Kidney (tissue), 14 donors: ENCODE results near the gene CCDC27. TPM values are rescaled to one million over a fixed set of nuclear protein-coding genes. Genes with fewer than 3 reads are reported as not detected.

Experiments used
- DNase-seq, 5 donors: peaks; one replicate each; pipeline ENCODE4 v3.0.0-alpha.2; 2013 to 2020
- FAIRE-seq: peaks from 2 replicates; lab custom pipeline; 2012; peaks lifted over from hg19 to GRCh38; lab: Jason Lieb, UNC
- H3K27ac ChIP-seq, 2 donors: one replicate each; pipeline ENCODE4 v1.7.0; 2013; ENCODE audit warnings: low read depth in 2 of 2, low read length in 2 of 2, inconsistent platforms in 1 of 2
- H3K27me3 ChIP-seq: one replicate; pipeline ENCODE4 v1.7.1; 2013; ENCODE audit warnings: low read length, inconsistent platforms; ENCODE audit not compliant: control insufficient read depth, insufficient read depth
- H3K36me3 ChIP-seq, 3 donors: one replicate each; pipeline versions ENCODE4 v1.7.0 to v1.7.1; 2013; ENCODE audit warnings: low read length in 3 of 3, control low read depth in 1 of 3, inconsistent platforms in 1 of 3; ENCODE audit not compliant: insufficient read depth in 3 of 3, control insufficient read depth in 2 of 3
- H3K4me1 ChIP-seq, 3 donors: one replicate each; pipeline versions ENCODE4 v1.7.0 to v1.7.1; 2013; ENCODE audit warnings: low read length in 3 of 3, inconsistent platforms in 1 of 3, low read depth in 1 of 3; ENCODE audit not compliant: control insufficient read depth in 2 of 3, insufficient read depth in 2 of 3
- H3K4me3 ChIP-seq, 3 donors: one replicate each; pipeline versions ENCODE4 v1.7.0 to v1.8.1; 2013; ENCODE audit warnings: low read length in 3 of 3, control low read depth in 1 of 3, inconsistent platforms in 1 of 3
- H3K9ac ChIP-seq, 3 donors: one replicate each; pipeline versions ENCODE4 v1.7.0 to v1.7.1; 2013; ENCODE audit warnings: low read length in 3 of 3, control low read depth in 1 of 3, inconsistent platforms in 1 of 3
- H3K9me3 ChIP-seq, 3 donors: one replicate each; pipeline versions ENCODE4 v1.7.0 to v1.7.1; 2013; ENCODE audit warnings: low read length in 3 of 3, control low read depth in 1 of 3, inconsistent platforms in 1 of 3; ENCODE audit not compliant: control insufficient read depth in 2 of 3, insufficient read depth in 1 of 3
- intact Hi-C: fragments of 100-400 bp; cut with DNase I; formaldehyde crosslinking; loops from one replicate; pipeline ENCODE4 v1.11.1; 2022
- polyA plus RNA-seq: library from polyadenylated mRNA; stranded (reverse); fragments of 350-450 nt; fragmentation: Illumina TruSeq; extraction: RNeasy Lipid Tissue Mini Kit (QIAGEN cat#74804); gene quantifications from one replicate; pipeline ENCODE4 v1.2.3, GENCODE V29; 2014; ENCODE audit warnings: low read depth, low replicate concordance; ENCODE audit not compliant: insufficient read depth
- total RNA-seq: library from RNA; stranded (reverse); fragmentation: NEBNext Ultra II Directional; extraction: Animal tissue kit (Norgen Biotek cat#: 25700); gene quantifications from one replicate; pipeline ENCODE4 v1.2.1, GENCODE V29; 2021
- TF ChIP-seq, protein P1 (sequence below): IDR thresholded peaks from 3 replicates; pipeline ENCODE4 v1.5.1; 2012; ENCODE audit warnings: mild to moderate bottlenecking, moderate library complexity, borderline replicate concordance; ENCODE audit not compliant: insufficient read depth; ENCODE audit errors: extremely low read depth
- donor health status: control.
- donor health status: control.
- donor health status: control.
- donor health status: control.
- donor health status: control.
- donor health status: DM: yes; HTN: yes; CAD: no.
- donor health status: Normal renal cell carcinoma (clear cell type).

Gene CCDC27
- total and polyA plus RNA-seq, 2 donors from 2014 or later: not detected

DNA sequence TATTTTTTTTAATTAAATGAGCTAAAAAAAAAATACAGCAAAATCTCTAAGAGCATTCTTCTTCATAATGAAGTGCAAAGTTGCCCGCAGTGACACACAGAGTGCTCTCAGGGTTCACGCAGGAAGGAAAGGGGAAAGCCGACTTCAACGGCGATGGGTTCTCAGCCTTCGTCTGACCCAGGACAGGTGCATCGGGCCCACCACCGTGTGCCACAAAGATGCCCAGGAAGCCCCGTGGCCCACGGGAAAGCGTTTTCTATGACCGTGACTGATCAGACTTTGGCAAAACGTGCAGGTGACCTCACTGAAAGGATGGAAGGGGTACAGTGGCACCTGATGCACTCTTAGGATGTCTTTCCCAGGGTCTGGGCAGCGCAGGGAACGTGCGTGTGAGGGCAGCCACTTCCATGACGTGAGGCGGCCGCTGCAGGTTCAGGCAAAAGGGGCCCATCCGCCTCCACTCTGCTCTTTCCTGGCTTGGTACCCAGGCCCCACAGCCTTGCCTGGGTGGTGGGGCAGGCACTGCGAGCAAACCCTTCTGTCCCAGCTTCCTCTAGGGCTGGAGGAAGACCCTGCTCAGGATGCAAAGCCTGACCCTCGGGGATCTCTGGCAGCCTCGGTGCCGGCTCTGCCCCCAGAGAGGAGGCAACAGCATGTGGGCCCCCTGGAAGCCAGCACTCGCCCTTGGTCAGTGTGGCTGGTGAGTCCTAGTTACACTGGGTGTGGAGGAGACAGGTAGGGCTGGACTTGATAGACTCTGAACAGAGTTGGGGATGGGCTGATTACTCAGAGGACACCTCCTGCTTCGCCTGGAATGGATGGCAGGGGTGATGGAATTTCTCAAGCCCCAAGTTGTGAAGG is 35.7 kb downstream of the CCDC27 start:
- FAIRE-seq: no peak
- no peaks in the 10 kb centered on the region for H3K9me3 ChIP-seq
- H3K4me3 ChIP-seq: no peak overlapping the region
- intact Hi-C loops: no loop called here
- peaks cover 0 to 2% (median 0%) of the 10 kb centered on the region in 3 donors for H3K4me1 ChIP-seq
- no peak overlapping the region for H3K9ac ChIP-seq
- H3K27me3 ChIP-seq: no peaks in the 10 kb centered on the region
- TF ChIP-seq, protein P1, sequence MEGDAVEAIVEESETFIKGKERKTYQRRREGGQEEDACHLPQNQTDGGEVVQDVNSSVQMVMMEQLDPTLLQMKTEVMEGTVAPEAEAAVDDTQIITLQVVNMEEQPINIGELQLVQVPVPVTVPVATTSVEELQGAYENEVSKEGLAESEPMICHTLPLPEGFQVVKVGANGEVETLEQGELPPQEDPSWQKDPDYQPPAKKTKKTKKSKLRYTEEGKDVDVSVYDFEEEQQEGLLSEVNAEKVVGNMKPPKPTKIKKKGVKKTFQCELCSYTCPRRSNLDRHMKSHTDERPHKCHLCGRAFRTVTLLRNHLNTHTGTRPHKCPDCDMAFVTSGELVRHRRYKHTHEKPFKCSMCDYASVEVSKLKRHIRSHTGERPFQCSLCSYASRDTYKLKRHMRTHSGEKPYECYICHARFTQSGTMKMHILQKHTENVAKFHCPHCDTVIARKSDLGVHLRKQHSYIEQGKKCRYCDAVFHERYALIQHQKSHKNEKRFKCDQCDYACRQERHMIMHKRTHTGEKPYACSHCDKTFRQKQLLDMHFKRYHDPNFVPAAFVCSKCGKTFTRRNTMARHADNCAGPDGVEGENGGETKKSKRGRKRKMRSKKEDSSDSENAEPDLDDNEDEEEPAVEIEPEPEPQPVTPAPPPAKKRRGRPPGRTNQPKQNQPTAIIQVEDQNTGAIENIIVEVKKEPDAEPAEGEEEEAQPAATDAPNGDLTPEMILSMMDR: no peak
- no peak overlapping the region for H3K27ac ChIP-seq
- H3K36me3 ChIP-seq: peaks cover 0 to 15% (median 10%) of the 10 kb centered on the region in 3 donors
- peak in 1 of 5 donors; percentile 53 for DNase-seq

DNA sequence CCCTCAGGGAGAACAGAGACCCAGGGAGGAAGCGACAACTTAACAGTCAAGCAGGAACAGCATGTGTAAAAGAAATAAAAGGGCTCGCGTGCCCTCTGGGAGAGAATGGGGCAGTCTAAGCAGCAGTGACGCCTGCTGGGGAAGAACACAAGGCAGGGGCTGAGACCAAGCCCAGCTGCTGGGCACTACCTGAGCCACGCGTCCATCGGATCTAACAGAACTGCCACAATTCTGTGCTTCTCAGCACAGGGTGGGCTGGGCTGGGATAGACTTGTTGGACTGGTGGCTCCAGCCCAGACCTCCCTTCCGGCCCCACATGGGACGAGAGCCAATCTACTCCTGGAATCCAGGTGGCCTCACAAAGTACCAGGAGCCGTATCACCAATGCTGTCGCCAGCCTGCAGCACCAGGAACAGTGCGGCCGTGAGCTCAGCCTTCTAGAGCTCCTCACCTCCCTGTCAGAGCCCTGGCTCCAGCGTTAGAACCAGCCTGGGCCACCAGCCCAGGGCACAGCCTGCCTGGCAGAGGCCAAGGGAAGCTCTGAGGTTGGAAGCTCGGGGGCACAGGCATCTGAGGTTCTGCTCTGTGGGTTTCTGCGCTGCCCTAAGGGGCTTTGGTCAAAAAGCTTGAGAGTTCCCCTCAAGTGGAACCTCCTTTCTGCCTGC is 36.6 kb downstream of the CCDC27 start:
- TF ChIP-seq, protein P1: no peak
- no peak for FAIRE-seq
- intact Hi-C loops: no loop called here

GRCh38 chr1:3789421-3790300 is 37.4 kb downstream of the CCDC27 start:
- Histone ChIP-seq H3K9ac (no peak overlapping the region), H3K27me3 (no peaks in the 10 kb centered on the region), H3K4me3 (no peak overlapping the region), H3K9me3 (no peaks in the 10 kb centered on the region), H3K4me1 (peaks cover 0 to 6% (median 0%) of the 10 kb centered on the region in 3 donors), H3K27ac (no peak overlapping the region), H3K36me3 (peaks cover 0 to 7% (median 3%) of the 10 kb centered on the region in 3 donors)
- DNase-seq (peak in 2 of 5 donors; percentile 31 to 61), FAIRE-seq (no peak)
- TF ChIP-seq, protein P1: no peak
- intact Hi-C loops: no loop called here

More for the DNA sequence above, 36.6 kb downstream of the CCDC27 start:
- H3K27me3 ChIP-seq: no peaks in the 10 kb centered on the region
- H3K4me3 ChIP-seq: no peak overlapping the region
- no peaks in the 10 kb centered on the region for H3K9me3 ChIP-seq
- peak in 1 of 5 donors; percentile 60 for DNase-seq
- peaks cover 0 to 11% (median 7%) of the 10 kb centered on the region in 3 donors for H3K36me3 ChIP-seq
- H3K4me1 ChIP-seq: peaks cover 0 to 2% (median 0%) of the 10 kb centered on the region in 3 donors
- no peak overlapping the region for H3K9ac ChIP-seq
- no peak overlapping the region for H3K27ac ChIP-seq
